Activated naive CD8-positive, alpha-beta T cell treated with anti-CD3 and anti-CD28 coated beads, Interleukin-2, amount 50 U/mL, for 24 hours (primary cell): ENCODE measurements around the gene SCUBE2.
A peak's percentile ranks its signal among the peaks of the same experiment; 100 is the strongest.

ENCODE experiments used
- ATAC-seq: fragments of 150-1000 bp; cut with Tn5 transposase; one replicate; pipeline ENCODE4 v1.10.0; 2021
- DNase-seq: peaks from one replicate; pipeline ENCODE4 v3.0.0; 2021
- H3K27ac Mint-ChIP-seq: one replicate; pipeline ENCODE4 v1.8.0; 2021; ENCODE audit warnings: mild to moderate bottlenecking, mixed read lengths
- H3K27me3 Mint-ChIP-seq: one replicate; pipeline ENCODE4 v1.8.0; 2021; ENCODE audit warnings: mixed read lengths
- H3K36me3 Mint-ChIP-seq: one replicate; pipeline ENCODE4 v1.8.0; 2021; ENCODE audit warnings: low read depth, mixed read lengths
- H3K4me1 Mint-ChIP-seq: one replicate; pipeline ENCODE4 v1.8.0; 2021; ENCODE audit warnings: mixed read lengths
- H3K4me3 Mint-ChIP-seq: one replicate; pipeline ENCODE4 v1.8.0; 2021; ENCODE audit warnings: mild to moderate bottlenecking, moderate library complexity, mixed read lengths
- H3K9me3 Mint-ChIP-seq: one replicate; pipeline ENCODE4 v1.8.0; 2021; ENCODE audit warnings: mixed read lengths

SCUBE2 gene

GRCh38 chr11:9091044-9091922 lies at the start of gene SCUBE2:
TSS of gene SCUBE2 (minus strand) at chr11:9091599. CDS start at chr11:9091528, 71 bp downstream.
- H3K27me3 Mint-ChIP-seq: peaks cover 53% of the 10 kb centered on the region
- no peaks in the 10 kb centered on the region for H3K9me3 Mint-ChIP-seq
- no peaks in the 10 kb centered on the region for H3K36me3 Mint-ChIP-seq
- DNase-seq (no peak), ATAC-seq (no peak)
- H3K4me3 Mint-ChIP-seq: peak within 1 kb of the TSS; percentile 37
- H3K4me1 Mint-ChIP-seq: peaks cover 3% of the 10 kb centered on the region
- no peak within 1 kb of the TSS for H3K27ac Mint-ChIP-seq

DNA sequence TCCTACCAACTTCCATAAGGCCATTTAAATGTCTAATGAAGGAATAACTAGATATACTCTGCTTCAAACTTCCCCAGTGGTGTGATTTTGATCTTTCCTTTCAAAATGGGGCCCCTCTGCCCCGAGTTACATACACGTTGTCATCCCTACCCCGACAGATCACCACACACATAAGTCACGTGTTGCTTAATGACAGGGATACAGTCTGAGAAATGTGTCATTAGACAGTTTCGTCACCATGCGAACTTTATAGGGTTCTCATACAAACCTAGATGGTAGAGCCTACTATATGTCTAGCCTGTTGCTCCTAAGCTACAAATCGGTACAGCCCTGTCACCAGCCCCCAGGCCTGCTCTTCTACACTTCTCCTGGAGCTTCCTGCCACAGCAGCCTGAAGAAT lies 49.8 kb upstream of the SCUBE2 start:
- H3K27ac Mint-ChIP-seq: no peak overlapping the region
- H3K9me3 Mint-ChIP-seq: no peaks in the 10 kb centered on the region
- H3K4me1 Mint-ChIP-seq: peaks cover 20% of the 10 kb centered on the region
- ATAC-seq (no peak), DNase-seq (no peak)
- H3K27me3 Mint-ChIP-seq: no peaks in the 10 kb centered on the region
- H3K36me3 Mint-ChIP-seq: peaks cover 21% of the 10 kb centered on the region
- no peak overlapping the region for H3K4me3 Mint-ChIP-seq

- H3K9me3 Mint-ChIP-seq: no peaks in the 10 kb centered on the region
- H3K4me3 Mint-ChIP-seq: no peak overlapping the region
- DNase-seq: no peak
- H3K4me1 Mint-ChIP-seq: peaks cover 20% of the 10 kb centered on the region
- peaks cover 17% of the 10 kb centered on the region for H3K36me3 Mint-ChIP-seq
- ATAC-seq: no peak
- H3K27me3 Mint-ChIP-seq: no peaks in the 10 kb centered on the region
- H3K27ac Mint-ChIP-seq: peak overlapping the region; percentile 8
Measured at GRCh38 chr11:9139628-9140357, 48.4 kb upstream of the SCUBE2 start.

DNA sequence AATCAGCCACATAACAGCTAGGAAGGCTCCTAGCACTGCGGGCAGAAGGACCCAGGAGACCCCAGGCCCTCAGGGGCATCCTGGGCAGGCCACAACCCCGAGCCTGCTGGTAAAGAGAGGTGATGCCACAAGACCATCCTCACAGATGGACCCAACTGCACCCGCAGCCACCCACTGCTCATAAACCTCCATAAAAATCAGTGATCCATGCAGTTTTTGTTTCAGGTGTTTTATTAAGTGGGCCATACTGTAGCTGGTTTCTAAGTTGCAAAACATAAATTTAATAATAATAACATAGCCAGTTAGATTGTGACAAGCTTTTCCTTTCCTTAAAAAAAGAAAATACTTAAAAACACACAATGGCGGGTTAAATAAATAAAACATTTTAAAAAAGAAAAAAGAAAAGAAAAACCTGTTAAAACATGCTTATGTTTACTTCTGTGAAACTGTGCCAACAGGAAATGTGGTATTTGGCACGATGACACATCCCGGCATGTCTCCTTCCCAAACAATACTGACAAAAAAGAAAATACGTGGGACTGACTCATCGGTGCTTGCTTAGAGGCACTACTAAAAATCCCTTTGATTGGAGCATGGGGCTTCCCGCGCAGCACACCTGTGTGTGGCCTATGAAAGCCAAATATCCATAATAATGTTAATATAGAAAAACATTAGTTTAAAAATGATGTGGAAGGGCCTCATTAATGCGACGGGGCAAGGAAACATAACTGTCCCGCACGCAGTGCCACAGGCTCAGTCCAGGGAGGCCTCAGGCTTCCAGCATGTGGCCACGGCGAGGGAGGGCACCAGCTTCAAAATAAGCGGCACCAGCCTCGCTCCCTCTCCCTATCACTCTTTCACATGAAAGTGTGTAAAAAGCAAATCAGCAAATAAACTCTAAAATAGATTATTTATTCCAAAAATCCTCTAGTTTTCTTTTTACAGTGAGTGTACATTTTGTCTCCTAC lies 47.5 kb upstream of the SCUBE2 start:
- Mint-ChIP-seq H3K4me3 (no peak overlapping the region), H3K4me1 (peaks cover 20% of the 10 kb centered on the region), H3K9me3 (no peaks in the 10 kb centered on the region), H3K27ac (no peak overlapping the region), H3K36me3 (peaks cover 17% of the 10 kb centered on the region), H3K27me3 (no peaks in the 10 kb centered on the region)
- no peak for ATAC-seq
- DNase-seq: no peak

- Mint-ChIP-seq H3K4me1 (peaks cover 20% of the 10 kb centered on the region), H3K27ac (no peak overlapping the region), H3K27me3 (no peaks in the 10 kb centered on the region), H3K4me3 (no peak overlapping the region), H3K36me3 (peaks cover 17% of the 10 kb centered on the region), H3K9me3 (no peaks in the 10 kb centered on the region)
- ATAC-seq: no peak
- no peak for DNase-seq
Measured at GRCh38 chr11:9138133-9138453, 46.7 kb upstream of the SCUBE2 start.

- ATAC-seq: peak; percentile 90
- Mint-ChIP-seq H3K4me1 (peaks cover 20% of the 10 kb centered on the region), H3K27ac (no peak overlapping the region), H3K27me3 (no peaks in the 10 kb centered on the region), H3K4me3 (no peak overlapping the region), H3K36me3 (peaks cover 17% of the 10 kb centered on the region), H3K9me3 (no peaks in the 10 kb centered on the region)
- peak; percentile 76 for DNase-seq
Measured at GRCh38 chr11:9137293-9138132, 46.1 kb upstream of the SCUBE2 start.

DNA sequence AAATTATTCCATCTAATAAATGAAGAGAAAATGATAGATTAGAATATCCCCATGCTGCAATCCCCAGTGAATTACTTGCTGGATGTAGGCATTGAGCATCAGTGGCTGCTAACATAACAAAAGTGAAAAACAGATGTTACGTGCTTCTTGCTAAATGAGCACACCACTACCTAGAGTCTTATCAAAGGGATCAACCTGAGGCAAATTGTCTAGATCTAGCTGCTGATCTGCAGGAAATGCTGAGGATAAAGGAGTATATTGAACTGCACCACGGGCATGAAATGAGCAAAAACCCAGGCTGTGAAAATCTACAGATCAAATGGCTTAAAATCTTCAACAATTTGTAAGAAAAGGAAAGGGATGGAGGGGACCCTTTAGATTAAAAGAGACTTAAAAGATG lies 45.3 kb upstream of the SCUBE2 start:
- Mint-ChIP-seq H3K4me3 (no peak overlapping the region), H3K27me3 (no peaks in the 10 kb centered on the region), H3K36me3 (peaks cover 14% of the 10 kb centered on the region), H3K4me1 (peaks cover 20% of the 10 kb centered on the region), H3K27ac (no peak overlapping the region), H3K9me3 (no peaks in the 10 kb centered on the region)
- ATAC-seq (no peak), DNase-seq (no peak)

DNA sequence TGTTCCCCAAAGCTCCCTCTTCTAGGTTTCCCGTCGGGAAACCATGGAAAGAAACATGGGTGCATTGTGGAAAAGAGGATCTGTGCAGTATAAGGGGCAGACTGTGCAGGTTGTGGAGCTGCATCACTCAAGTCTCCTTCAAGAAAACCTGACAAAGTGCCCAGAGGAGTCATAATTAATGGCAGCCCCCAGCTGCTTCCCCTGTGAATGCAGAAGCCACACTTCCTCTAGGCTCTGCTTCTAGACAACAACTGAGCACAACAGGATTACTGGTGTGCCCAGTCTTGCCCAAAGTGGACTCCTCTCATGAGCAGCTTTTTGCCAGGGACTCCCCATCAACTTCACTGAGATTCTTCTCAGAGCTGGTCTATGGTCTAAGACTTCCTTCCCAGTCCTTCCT lies 42.6 kb upstream of the SCUBE2 start:
- Mint-ChIP-seq H3K36me3 (peaks cover 7% of the 10 kb centered on the region), H3K9me3 (no peaks in the 10 kb centered on the region), H3K27me3 (no peaks in the 10 kb centered on the region), H3K4me3 (no peak overlapping the region), H3K4me1 (peaks cover 10% of the 10 kb centered on the region), H3K27ac (no peak overlapping the region)
- ATAC-seq: no peak
- DNase-seq: no peak

GRCh38 chr11:9132203-9132878 lies 40.9 kb upstream of the SCUBE2 start:
- Mint-ChIP-seq H3K9me3 (no peaks in the 10 kb centered on the region), H3K36me3 (peaks cover 3% of the 10 kb centered on the region), H3K4me3 (no peak overlapping the region), H3K27ac (no peak overlapping the region), H3K4me1 (no peaks in the 10 kb centered on the region), H3K27me3 (no peaks in the 10 kb centered on the region)
- ATAC-seq (no peak), DNase-seq (no peak)

DNA sequence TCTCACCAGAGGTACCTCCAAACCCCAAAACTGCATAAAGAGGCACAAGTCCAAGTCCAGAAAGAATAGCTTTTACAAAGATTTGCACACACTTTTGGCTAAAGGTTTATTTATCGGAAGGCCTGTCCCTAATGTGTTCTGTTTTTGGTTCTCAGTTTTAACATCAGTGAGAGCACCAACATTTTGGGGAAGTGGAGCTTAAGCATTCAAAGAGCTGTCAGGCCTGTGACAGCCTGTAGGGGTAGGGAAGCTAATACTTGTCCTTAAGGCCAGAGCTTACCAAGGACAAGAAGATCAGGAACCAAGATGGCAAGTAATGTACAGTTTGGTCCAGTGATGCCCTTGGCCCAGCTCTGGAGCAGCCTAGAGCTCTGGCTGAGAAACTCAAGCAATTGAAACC lies 38.9 kb upstream of the SCUBE2 start:
- H3K27me3 Mint-ChIP-seq: no peaks in the 10 kb centered on the region
- DNase-seq (no peak), ATAC-seq (no peak)
- H3K9me3 Mint-ChIP-seq: no peaks in the 10 kb centered on the region
- no peak overlapping the region for H3K4me3 Mint-ChIP-seq
- no peak overlapping the region for H3K27ac Mint-ChIP-seq
- H3K4me1 Mint-ChIP-seq: no peaks in the 10 kb centered on the region
- no peaks in the 10 kb centered on the region for H3K36me3 Mint-ChIP-seq

- Mint-ChIP-seq H3K4me3 (no peak overlapping the region), H3K27ac (no peak overlapping the region), H3K27me3 (peaks cover 4% of the 10 kb centered on the region), H3K36me3 (no peaks in the 10 kb centered on the region), H3K9me3 (no peaks in the 10 kb centered on the region), H3K4me1 (no peaks in the 10 kb centered on the region)
- no peak for ATAC-seq
- no peak for DNase-seq
Measured at GRCh38 chr11:9126636-9127035, 35.2 kb upstream of the SCUBE2 start.

DNA sequence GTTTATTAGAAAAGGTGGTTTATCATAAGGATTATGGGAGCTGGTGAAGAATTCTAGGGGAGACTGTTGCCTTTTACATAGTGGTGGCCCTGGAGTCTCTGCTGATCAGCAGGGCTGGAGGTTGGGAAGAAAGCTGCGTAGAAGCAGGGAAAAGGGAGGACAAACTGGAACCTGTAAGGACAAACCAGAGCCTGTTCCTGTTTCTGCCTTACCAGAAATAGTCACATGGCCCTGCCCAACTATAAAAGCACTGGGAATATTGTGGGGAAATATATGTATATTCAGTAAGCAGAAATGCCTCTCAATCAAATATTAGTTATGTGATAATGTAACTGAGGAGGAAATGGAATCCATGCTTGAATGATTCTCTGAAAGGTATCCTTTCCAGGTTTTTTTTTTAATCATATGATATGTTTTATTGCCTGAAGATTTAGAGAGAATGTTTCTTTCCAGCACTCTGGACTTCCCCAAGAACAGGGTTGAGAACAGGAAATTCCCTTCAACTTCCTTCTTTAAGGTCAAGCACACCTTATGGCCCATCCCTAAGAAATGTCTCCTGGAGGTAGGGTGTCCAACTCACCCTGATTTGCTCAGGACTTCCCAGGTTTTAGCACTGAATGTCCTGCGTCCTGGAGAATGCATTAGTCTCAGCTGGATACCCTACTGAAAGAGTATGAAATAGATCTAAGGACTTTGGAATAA lies 33.9 kb upstream of the SCUBE2 start:
- no peak overlapping the region for H3K27ac Mint-ChIP-seq
- H3K9me3 Mint-ChIP-seq: no peaks in the 10 kb centered on the region
- H3K4me3 Mint-ChIP-seq: no peak overlapping the region
- DNase-seq: no peak
- H3K4me1 Mint-ChIP-seq: no peaks in the 10 kb centered on the region
- peaks cover 4% of the 10 kb centered on the region for H3K27me3 Mint-ChIP-seq
- H3K36me3 Mint-ChIP-seq: no peaks in the 10 kb centered on the region
- no peak for ATAC-seq
